Measurements from ENCODE around the gene MRPL45. TPM values are rescaled to one million over a fixed set of nuclear protein-coding genes. Genes with fewer than 3 reads are reported as not detected.

MRPL45 gene
- total and polyA plus RNA-seq, 9 of the 15 experiments (the other 6 are each of a cell fraction or from before 2014, with no cell fraction given): 48.4 to 228 (median 76.8) TPM

DNA sequence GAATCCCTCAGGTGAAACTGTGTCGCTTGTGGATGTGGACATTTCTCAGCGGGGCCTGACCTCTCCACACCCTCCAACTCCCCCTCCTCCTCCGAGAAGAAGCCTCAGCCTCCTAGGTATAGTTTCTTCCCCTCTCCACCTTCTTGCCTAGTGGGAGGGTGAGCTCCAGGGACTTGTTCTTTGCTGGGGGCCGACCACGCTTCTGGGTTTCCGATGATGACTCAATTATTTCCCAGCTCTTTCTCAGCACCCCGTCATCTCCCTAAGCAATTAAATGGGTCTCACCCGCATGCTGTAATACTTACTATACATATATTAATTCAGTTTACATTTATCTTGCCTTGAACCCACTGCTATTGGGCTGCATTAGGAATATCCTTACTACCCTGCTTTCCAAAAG is 67.8 kb downstream of the MRPL45 start:
- Histone ChIP-seq H4K20me1 (replicated peaks; ENCODE audit: control insufficient read depth, insufficient read depth, low read length) (no peaks in the 10 kb centered on the region; the same call in 1 of the 2 replicates), H3K36me3 (ENCODE audit: control insufficient read depth, insufficient read depth, low read length) (peaks cover 45% of the 10 kb centered on the region; the same call in 2 of the 3 replicates)
- POLR2A ChIA-PET: interaction anchor here (5.7 kb wide), 1 partner anchor 11 kb away, joined by 34 read pairs; no protein-coding TSS in a partner anchor
- TF ChIP-seq RBM34 (IDR thresholded peaks at IDR 0.05; ENCODE audit: borderline replicate concordance, insufficient read depth, low read length): no peak
- no peak for TF ChIP-seq HNRNPK (IDR thresholded peaks at IDR 0.05; ENCODE audit: low read depth, low read length, poor library complexity, severe bottlenecking)
- no peak for TF ChIP-seq TCFL5 (CRISPR knock-in tag; conservative IDR thresholded peaks at IDR 0.05)
- no peak for TF ChIP-seq MTA1 (IDR thresholded peaks at IDR 0.05; ENCODE audit: borderline replicate concordance)
- TF ChIP-seq, protein P1, sequence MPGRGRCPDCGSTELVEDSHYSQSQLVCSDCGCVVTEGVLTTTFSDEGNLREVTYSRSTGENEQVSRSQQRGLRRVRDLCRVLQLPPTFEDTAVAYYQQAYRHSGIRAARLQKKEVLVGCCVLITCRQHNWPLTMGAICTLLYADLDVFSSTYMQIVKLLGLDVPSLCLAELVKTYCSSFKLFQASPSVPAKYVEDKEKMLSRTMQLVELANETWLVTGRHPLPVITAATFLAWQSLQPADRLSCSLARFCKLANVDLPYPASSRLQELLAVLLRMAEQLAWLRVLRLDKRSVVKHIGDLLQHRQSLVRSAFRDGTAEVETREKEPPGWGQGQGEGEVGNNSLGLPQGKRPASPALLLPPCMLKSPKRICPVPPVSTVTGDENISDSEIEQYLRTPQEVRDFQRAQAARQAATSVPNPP (IDR thresholded peaks at IDR 0.05; ENCODE audit: borderline replicate concordance, insufficient read depth, insufficient read length): no peak
- TF ChIP-seq, protein P2, sequence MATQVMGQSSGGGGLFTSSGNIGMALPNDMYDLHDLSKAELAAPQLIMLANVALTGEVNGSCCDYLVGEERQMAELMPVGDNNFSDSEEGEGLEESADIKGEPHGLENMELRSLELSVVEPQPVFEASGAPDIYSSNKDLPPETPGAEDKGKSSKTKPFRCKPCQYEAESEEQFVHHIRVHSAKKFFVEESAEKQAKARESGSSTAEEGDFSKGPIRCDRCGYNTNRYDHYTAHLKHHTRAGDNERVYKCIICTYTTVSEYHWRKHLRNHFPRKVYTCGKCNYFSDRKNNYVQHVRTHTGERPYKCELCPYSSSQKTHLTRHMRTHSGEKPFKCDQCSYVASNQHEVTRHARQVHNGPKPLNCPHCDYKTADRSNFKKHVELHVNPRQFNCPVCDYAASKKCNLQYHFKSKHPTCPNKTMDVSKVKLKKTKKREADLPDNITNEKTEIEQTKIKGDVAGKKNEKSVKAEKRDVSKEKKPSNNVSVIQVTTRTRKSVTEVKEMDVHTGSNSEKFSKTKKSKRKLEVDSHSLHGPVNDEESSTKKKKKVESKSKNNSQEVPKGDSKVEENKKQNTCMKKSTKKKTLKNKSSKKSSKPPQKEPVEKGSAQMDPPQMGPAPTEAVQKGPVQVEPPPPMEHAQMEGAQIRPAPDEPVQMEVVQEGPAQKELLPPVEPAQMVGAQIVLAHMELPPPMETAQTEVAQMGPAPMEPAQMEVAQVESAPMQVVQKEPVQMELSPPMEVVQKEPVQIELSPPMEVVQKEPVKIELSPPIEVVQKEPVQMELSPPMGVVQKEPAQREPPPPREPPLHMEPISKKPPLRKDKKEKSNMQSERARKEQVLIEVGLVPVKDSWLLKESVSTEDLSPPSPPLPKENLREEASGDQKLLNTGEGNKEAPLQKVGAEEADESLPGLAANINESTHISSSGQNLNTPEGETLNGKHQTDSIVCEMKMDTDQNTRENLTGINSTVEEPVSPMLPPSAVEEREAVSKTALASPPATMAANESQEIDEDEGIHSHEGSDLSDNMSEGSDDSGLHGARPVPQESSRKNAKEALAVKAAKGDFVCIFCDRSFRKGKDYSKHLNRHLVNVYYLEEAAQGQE (IDR thresholded peaks at IDR 0.05; ENCODE audit: borderline replicate concordance): no peak
- TF ChIP-seq, protein P2 (CRISPR knock-in tag; IDR thresholded peaks at IDR 0.05; ENCODE audit: low read depth): no peak
- TF ChIP-seq MXI1 (IDR thresholded peaks at IDR 0.05; ENCODE audit: low read depth, low read length): no peak
- TF ChIP-seq ILF3 (IDR thresholded peaks at IDR 0.05; ENCODE audit: borderline replicate concordance): no peak
- no peak for TF ChIP-seq COPS2 (conservative IDR thresholded peaks at IDR 0.05)
- no peak for TF ChIP-seq NR2F6 (CRISPR knock-in tag; IDR thresholded peaks at IDR 0.05)
- TF ChIP-seq, protein P3, sequence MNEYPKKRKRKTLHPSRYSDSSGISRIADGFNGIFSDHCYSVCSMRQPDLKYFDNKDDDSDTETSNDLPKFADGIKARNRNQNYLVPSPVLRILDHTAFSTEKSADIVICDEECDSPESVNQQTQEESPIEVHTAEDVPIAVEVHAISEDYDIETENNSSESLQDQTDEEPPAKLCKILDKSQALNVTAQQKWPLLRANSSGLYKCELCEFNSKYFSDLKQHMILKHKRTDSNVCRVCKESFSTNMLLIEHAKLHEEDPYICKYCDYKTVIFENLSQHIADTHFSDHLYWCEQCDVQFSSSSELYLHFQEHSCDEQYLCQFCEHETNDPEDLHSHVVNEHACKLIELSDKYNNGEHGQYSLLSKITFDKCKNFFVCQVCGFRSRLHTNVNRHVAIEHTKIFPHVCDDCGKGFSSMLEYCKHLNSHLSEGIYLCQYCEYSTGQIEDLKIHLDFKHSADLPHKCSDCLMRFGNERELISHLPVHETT (CRISPR knock-in tag; conservative IDR thresholded peaks at IDR 0.05 in 1 of 2, IDR thresholded peaks at IDR 0.05 in 1 of 2): no peak

More for the DNA sequence above, 67.8 kb downstream of the MRPL45 start:
- Histone ChIP-seq H2AFZ (ENCODE audit: low read depth, low read length) (no peak overlapping the region), H3K4me1 (replicated peaks in 1 of 2; ENCODE audit: control insufficient read depth in 2 of 2, insufficient read depth in 2 of 2, low read length in 2 of 2) (no peaks in the 10 kb centered on the region), H3K9me3 (replicated peaks; ENCODE audit: control insufficient read depth, insufficient read depth, low read depth, low read length) (no peaks in the 10 kb centered on the region), H3K9me1 (ENCODE audit: control insufficient read depth, insufficient read depth, low read length) (no peaks in the 10 kb centered on the region), H3K9ac (ENCODE audit: insufficient read depth in 1 of 2, low read depth in 2 of 2, low read length in 2 of 2) (0 out of 4 replicates have a peak overlapping the region, but pooled peaks of 1 of the 2 experiments have one; percentile 27), H3K4me3 (no peak overlapping the region), H3K27me3 (ENCODE audit: control insufficient read depth in 2 of 2, insufficient read depth in 2 of 2, low read length in 2 of 2) (no peaks in the 10 kb centered on the region), H3K4me2 (ENCODE audit: insufficient read depth, low read length) (no peak overlapping the region), H3K79me2 (ENCODE audit: control insufficient read depth, insufficient read depth, low read length) (no peaks in the 10 kb centered on the region), H3K27ac (ENCODE audit: extremely low read depth, low read depth, low read length) (no peak overlapping the region)
- WGBS (ENCODE audit: insufficient coverage, low coverage, missing lambda C conversion rate): 91% methylated on average over 7 of the region's 8 CpGs
- intact Hi-C loops (cut with micrococcal nuclease): no loop called here
- DNase-seq (ENCODE audit: extremely low read depth in 1 of 4, low spot score in 3 of 4) (no peak), FAIRE-seq (no peak), ATAC-seq (no peak)
- CTCF ChIA-PET (ENCODE audit: low intra/inter-chr PET ratio): no interaction called here
- BruUV-seq (replicated peaks): no TSS peak
- in situ Hi-C loops (cut with MboI): no loop called here

All from K562 (cell line).